ENCODE data around the gene CNKSR3.
A peak's percentile ranks its signal among the peaks of the same experiment; 100 is the strongest.

CNKSR3 gene

DNA sequence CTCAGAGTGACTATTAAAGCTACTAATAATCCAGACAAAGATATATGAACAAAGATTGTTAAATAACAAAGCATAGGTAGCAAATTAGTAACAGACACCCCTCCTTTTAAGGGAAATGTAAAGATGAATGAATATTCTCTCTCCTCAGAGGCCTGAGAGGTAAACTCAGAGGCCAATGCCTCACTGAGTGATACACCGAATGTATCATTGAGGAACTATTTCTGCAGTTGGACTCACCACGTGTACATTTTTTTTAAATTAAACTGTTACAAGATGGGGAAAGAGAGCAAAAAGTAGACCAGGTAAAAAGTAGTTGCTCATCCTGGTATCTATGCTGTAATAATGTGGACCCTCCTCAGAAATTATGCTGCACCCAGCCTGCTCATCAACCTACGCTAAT is 81.6 kb downstream of the CNKSR3 start:
- H3K36me3 Mint-ChIP-seq (ENCODE audit: low read depth), result peaks cover 91% of the 10 kb centered on the region
- TF ChIP-seq, protein P1, sequence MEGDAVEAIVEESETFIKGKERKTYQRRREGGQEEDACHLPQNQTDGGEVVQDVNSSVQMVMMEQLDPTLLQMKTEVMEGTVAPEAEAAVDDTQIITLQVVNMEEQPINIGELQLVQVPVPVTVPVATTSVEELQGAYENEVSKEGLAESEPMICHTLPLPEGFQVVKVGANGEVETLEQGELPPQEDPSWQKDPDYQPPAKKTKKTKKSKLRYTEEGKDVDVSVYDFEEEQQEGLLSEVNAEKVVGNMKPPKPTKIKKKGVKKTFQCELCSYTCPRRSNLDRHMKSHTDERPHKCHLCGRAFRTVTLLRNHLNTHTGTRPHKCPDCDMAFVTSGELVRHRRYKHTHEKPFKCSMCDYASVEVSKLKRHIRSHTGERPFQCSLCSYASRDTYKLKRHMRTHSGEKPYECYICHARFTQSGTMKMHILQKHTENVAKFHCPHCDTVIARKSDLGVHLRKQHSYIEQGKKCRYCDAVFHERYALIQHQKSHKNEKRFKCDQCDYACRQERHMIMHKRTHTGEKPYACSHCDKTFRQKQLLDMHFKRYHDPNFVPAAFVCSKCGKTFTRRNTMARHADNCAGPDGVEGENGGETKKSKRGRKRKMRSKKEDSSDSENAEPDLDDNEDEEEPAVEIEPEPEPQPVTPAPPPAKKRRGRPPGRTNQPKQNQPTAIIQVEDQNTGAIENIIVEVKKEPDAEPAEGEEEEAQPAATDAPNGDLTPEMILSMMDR (IDR thresholded peaks at IDR 0.05), result no peak
- DNase-seq, result no peak
- H3K4me1 Mint-ChIP-seq, result no peaks in the 10 kb centered on the region
- H3K27ac Mint-ChIP-seq, result no peak overlapping the region
- peaks cover 15% of the 10 kb centered on the region for H3K9me3 Mint-ChIP-seq
- H3K27me3 Mint-ChIP-seq (ENCODE audit: low read depth, poor library complexity), result no peaks in the 10 kb centered on the region
- H3K4me3 Mint-ChIP-seq, result no peak overlapping the region

- H3K27me3 Mint-ChIP-seq (ENCODE audit: low read depth, poor library complexity), result no peaks in the 10 kb centered on the region
- H3K36me3 Mint-ChIP-seq (ENCODE audit: low read depth), result peaks cover 90% of the 10 kb centered on the region
- H3K27ac Mint-ChIP-seq, result no peak overlapping the region
- H3K4me1 Mint-ChIP-seq, result no peaks in the 10 kb centered on the region
- no peak overlapping the region for H3K4me3 Mint-ChIP-seq
- H3K9me3 Mint-ChIP-seq, result peaks cover 11% of the 10 kb centered on the region
- DNase-seq, result no peak
- TF ChIP-seq, protein P1 (IDR thresholded peaks at IDR 0.05), result no peak
Observed at GRCh38 chr6:154427446-154427845, 83.0 kb downstream of the CNKSR3 start.

DNA sequence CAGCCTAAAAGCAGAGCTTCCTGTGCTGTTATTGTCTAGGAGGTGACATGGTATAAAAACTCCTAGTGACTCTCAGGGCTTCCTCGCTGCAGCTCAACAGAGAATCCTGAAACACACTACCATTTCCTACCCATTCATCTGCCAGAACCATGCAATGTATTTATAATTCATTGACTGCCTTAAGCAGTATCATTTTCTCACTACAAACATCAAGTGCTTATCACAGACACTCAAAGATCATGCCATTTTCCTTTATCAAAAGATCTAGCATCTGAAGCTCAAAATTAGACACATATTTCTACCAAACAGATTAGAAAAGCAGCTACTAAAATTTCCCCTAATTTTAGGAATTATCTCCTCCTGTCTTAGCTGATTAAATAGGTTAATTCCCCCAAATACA is 83.5 kb downstream of the CNKSR3 start:
- Mint-ChIP-seq H3K27ac (peak overlapping the region; percentile 30), H3K27me3 (ENCODE audit: low read depth, poor library complexity) (no peaks in the 10 kb centered on the region), H3K4me1 (no peaks in the 10 kb centered on the region)

DNA sequence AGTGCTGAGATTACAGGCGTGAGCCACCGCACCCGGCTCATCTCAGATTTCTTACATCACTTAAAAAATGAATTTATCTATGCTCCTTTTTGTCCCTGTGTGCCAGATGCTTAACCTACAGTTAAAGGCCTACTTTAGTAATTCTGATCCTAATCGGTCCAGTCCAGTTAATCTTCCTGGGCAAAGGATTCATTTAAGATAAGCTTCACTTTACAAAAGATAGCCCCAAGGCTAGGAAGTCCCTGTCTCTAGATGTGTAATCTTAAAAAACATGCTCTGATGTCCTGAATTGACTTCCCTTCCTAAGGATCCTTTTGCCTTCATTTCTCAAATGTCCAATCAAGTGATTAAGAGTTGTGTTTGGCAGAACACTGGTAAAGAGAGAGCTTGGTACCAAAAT is 85.5 kb downstream of the CNKSR3 start:
- H3K4me1 Mint-ChIP-seq, result no peaks in the 10 kb centered on the region
- H3K27me3 Mint-ChIP-seq (ENCODE audit: low read depth, poor library complexity), result no peaks in the 10 kb centered on the region
- H3K9me3 Mint-ChIP-seq, result peaks cover 10% of the 10 kb centered on the region
- no peak for DNase-seq
- TF ChIP-seq, protein P1 (IDR thresholded peaks at IDR 0.05), result no peak
- H3K27ac Mint-ChIP-seq, result no peak overlapping the region
- no peak overlapping the region for H3K4me3 Mint-ChIP-seq
- peaks cover 91% of the 10 kb centered on the region for H3K36me3 Mint-ChIP-seq (ENCODE audit: low read depth)

More for the DNA sequence above, 83.5 kb downstream of the CNKSR3 start:
- Mint-ChIP-seq H3K36me3 (ENCODE audit: low read depth) (peaks cover 90% of the 10 kb centered on the region), H3K4me3 (no peak overlapping the region), H3K9me3 (peaks cover 7% of the 10 kb centered on the region)
- no peak for DNase-seq
- TF ChIP-seq, protein P1 (IDR thresholded peaks at IDR 0.05), result no peak

- Mint-ChIP-seq H3K36me3 (ENCODE audit: low read depth) (peaks cover 70% of the 10 kb centered on the region), H3K27me3 (ENCODE audit: low read depth, poor library complexity) (no peaks in the 10 kb centered on the region), H3K4me3 (no peak overlapping the region), H3K27ac (peak overlapping the region; percentile 14), H3K4me1 (peaks cover 27% of the 10 kb centered on the region), H3K9me3 (no peaks in the 10 kb centered on the region)
- TF ChIP-seq, protein P1 (IDR thresholded peaks at IDR 0.05), result no peak
- DNase-seq, result no peak
Observed at GRCh38 chr6:154414021-154414813, 96.3 kb downstream of the CNKSR3 start.

Data from nephron progenitor cell (in vitro differentiated cells).